Kidney glomerular epithelial cell (primary cell): ENCODE measurements around the gene ZXDC.

Source experiments
- DNase-seq: peaks from one replicate; lab custom pipeline; 2025; lab: John Stamatoyannopoulos, UW

Gene ZXDC

GRCh38 chr3:126436826-126437717 is 38.6 kb downstream of the ZXDC start:
- DNase-seq = no peak

GRCh38 chr3:126435456-126436315 is 40.0 kb downstream of the ZXDC start:
- DNase-seq = no peak

- DNase-seq = no peak
These were observed 40.7 kb downstream of the ZXDC start for GRCh38 chr3:126434931-126435411.

GRCh38 chr3:126434264-126434590 is 41.5 kb downstream of the ZXDC start:
- DNase-seq = no peak

GRCh38 chr3:126433496-126434263 is 42.0 kb downstream of the ZXDC start:
- no peak for DNase-seq

GRCh38 chr3:126433105-126433430 is 42.6 kb downstream of the ZXDC start:
- no peak for DNase-seq

- no peak for DNase-seq
These were observed 43.2 kb downstream of the ZXDC start for GRCh38 chr3:126432361-126433104.

- no peak for DNase-seq
These were observed 44.6 kb downstream of the ZXDC start for GRCh38 chr3:126431103-126431534.

- no peak for DNase-seq
These were observed 50.9 kb downstream of the ZXDC start for GRCh38 chr3:126424751-126425150.

GRCh38 chr3:126424039-126424717 is 51.5 kb downstream of the ZXDC start:
- no peak for DNase-seq

- DNase-seq = no peak
These were observed 52.3 kb downstream of the ZXDC start for GRCh38 chr3:126423191-126424038.

- no peak for DNase-seq
These were observed 53.1 kb downstream of the ZXDC start for GRCh38 chr3:126422571-126423091.

GRCh38 chr3:126422121-126422520 is 53.6 kb downstream of the ZXDC start:
- DNase-seq = no peak

GRCh38 chr3:126421573-126422119 is 54.0 kb downstream of the ZXDC start:
- DNase-seq = no peak

- DNase-seq = no peak
These were observed 55.6 kb downstream of the ZXDC start for GRCh38 chr3:126419886-126420786.

GRCh38 chr3:126419151-126419703 is 56.5 kb downstream of the ZXDC start:
- DNase-seq = no peak

- DNase-seq = no peak
These were observed 57.0 kb downstream of the ZXDC start for GRCh38 chr3:126418661-126419131.

GRCh38 chr3:126417981-126418530 is 57.6 kb downstream of the ZXDC start:
- DNase-seq = no peak
